Right renal cortex interstitium (tissue), 3 donors: ENCODE measurements around the gene ZNF547. TPM values are rescaled to one million over a fixed set of nuclear protein-coding genes. Genes with fewer than 3 reads are reported as not detected.

Source experiments
- polyA plus RNA-seq, 3 donors: library from polyadenylated mRNA; unstranded; fragments of 120-200 nt; gene quantifications; one replicate each; pipeline ENCODE4 v1.2.1, GENCODE V29; 2013; ENCODE audit not compliant: insufficient read length in 3 of 3

The ZNF547 gene
- polyA plus RNA-seq, 3 donors, result 6.2 to 6.9 (median 6.8) TPM

Other genes starting within 250 kb of the ZNF547 start
- not detected for gene USP29, start 243.6 kb upstream of the ZNF547 start, polyA plus RNA-seq
- under 1 TPM in 1 of 3 donors, not detected in 2; 0.04 TPM for gene ZIM3, start 218.3 kb upstream of the ZNF547 start, polyA plus RNA-seq
- gene DUXA, start 196.1 kb upstream of the ZNF547 start, polyA plus RNA-seq, result not detected
- gene ZNF264, start 172.1 kb upstream of the ZNF547 start, polyA plus RNA-seq, result 10 to 100 TPM; 20.1 to 20.7 (median 20.3) TPM
- gene AURKC, start 132.5 kb upstream of the ZNF547 start, polyA plus RNA-seq, result 1 to 10 TPM; 2.2 to 4.4 (median 2.5) TPM
- gene ZNF805, start 122.9 kb upstream of the ZNF547 start, polyA plus RNA-seq, result 1 to 10 TPM; 5.2 to 6.2 (median 5.4) TPM
- 1 to 10 TPM; 2.2 to 2.6 (median 2.3) TPM for gene ZNF460, start 83.1 kb upstream of the ZNF547 start, polyA plus RNA-seq
- gene ZNF543, start 43.1 kb upstream of the ZNF547 start, polyA plus RNA-seq, result 1 to 10 TPM; 9.0 to 9.2 (median 9.1) TPM
- 10 to 100 TPM; 18.2 to 20.1 (median 19.2) TPM for gene ZNF304, start 12.3 kb upstream of the ZNF547 start, polyA plus RNA-seq
- gene TRAPPC2B, start within 50 bp of the ZNF547 start, polyA plus RNA-seq, result 10 to 100 TPM; 15.6 to 19.3 (median 19.3) TPM
- 10 to 100 TPM; 18.7 to 24.2 (median 19.2) TPM for gene ZNF548, start 26.3 kb downstream of the ZNF547 start, polyA plus RNA-seq
- gene ZNF17, start 47.6 kb downstream of the ZNF547 start, polyA plus RNA-seq, result 10 to 100 TPM; 11.9 to 13.2 (median 12.0) TPM
- gene ZNF749, start 71.8 kb downstream of the ZNF547 start, polyA plus RNA-seq, result 10 to 100 TPM; 13.9 to 14.5 (median 14.0) TPM
- 1 to 10 TPM; 2.1 to 3.0 (median 2.4) TPM for gene VN1R1, start 93.6 kb downstream of the ZNF547 start, polyA plus RNA-seq
- gene ZNF772, start 114.0 kb downstream of the ZNF547 start, polyA plus RNA-seq, result 10 to 100 TPM; 20.6 to 23.9 (median 21.3) TPM
- gene ZNF419, start 124.2 kb downstream of the ZNF547 start, polyA plus RNA-seq, result 10 to 100 TPM; 19.1 to 27.7 (median 19.6) TPM
- 10 to 100 TPM; 12.3 to 16.4 (median 14.0) TPM for gene ZNF773, start 136.4 kb downstream of the ZNF547 start, polyA plus RNA-seq
- 10 to 100 TPM; 13.3 to 14.8 (median 13.3) TPM for gene ZNF549, start 163.8 kb downstream of the ZNF547 start, polyA plus RNA-seq
- gene ZNF550, start 196.3 kb downstream of the ZNF547 start, polyA plus RNA-seq, result 10 to 100 TPM; 21.6 to 25.6 (median 23.6) TPM
- gene ZNF416, start 215.4 kb downstream of the ZNF547 start, polyA plus RNA-seq, result 10 to 100 TPM; 10.5 to 11.1 (median 10.6) TPM
- 10 to 100 TPM; 18.3 to 22.9 (median 21.1) TPM for gene ZIK1, start 220.6 kb downstream of the ZNF547 start, polyA plus RNA-seq
- gene ZNF530, start 236.3 kb downstream of the ZNF547 start, polyA plus RNA-seq, result 1 to 10 TPM; 3.9 to 4.9 (median 4.9) TPM